Fibroblast of lung (primary cell): ENCODE results near the gene SCEL. TPM values are rescaled to one million over a fixed set of nuclear protein-coding genes. Genes with fewer than 3 reads are reported as not detected.

Source experiments
- DNase-seq, 2 donors: peaks; one replicate each; pipeline versions ENCODE4 v3.0.0 to v3.0.0-alpha.2; 2010; ENCODE audit warnings: low read depth in 2 of 2
- H2AFZ ChIP-seq: 2 replicates; pipeline ENCODE4 v1.5.1; 2012; ENCODE audit warnings: low read length, control low read depth, inconsistent platforms
- H3K27ac ChIP-seq: 2 replicates; pipeline ENCODE4 v1.5.1; 2011; ENCODE audit warnings: low read length, control low read depth; ENCODE audit not compliant: insufficient read depth
- H3K27me3 ChIP-seq: 2 replicates; pipeline ENCODE4 v1.5.1; 2011; ENCODE audit warnings: mild to moderate bottlenecking, low read length; ENCODE audit not compliant: control insufficient read depth, insufficient read depth
- H3K36me3 ChIP-seq: 2 replicates; pipeline ENCODE4 v1.5.1; 2011; ENCODE audit warnings: low read length; ENCODE audit not compliant: control insufficient read depth, insufficient read depth
- H3K4me1 ChIP-seq: 2 replicates; pipeline ENCODE4 v1.5.1; 2011; ENCODE audit warnings: low read length; ENCODE audit not compliant: control insufficient read depth, insufficient read depth; ENCODE audit errors: extremely low read depth
- H3K4me2 ChIP-seq: 2 replicates; pipeline ENCODE4 v1.5.1; 2011; ENCODE audit warnings: low read length, control low read depth; ENCODE audit not compliant: insufficient read depth; ENCODE audit errors: extremely low read depth
- H3K4me3 ChIP-seq, 4 experiments: fragments of 200-600 bp in 1 of 4; sonication (generic) in 1 of 4; replicated peaks in 1 of 4; 2 replicates each; pipeline ENCODE4 v1.5.1; 2011 to 2016; ENCODE audit warnings: low read length in 4 of 4, low read depth in 3 of 4, mild to moderate bottlenecking in 3 of 4, control low read depth in 2 of 4, inconsistent platforms in 1 of 4, mixed read lengths in 1 of 4; ENCODE audit not compliant: insufficient read depth in 1 of 4; ENCODE audit errors: control extremely low read depth in 1 of 4
- H3K79me2 ChIP-seq: 2 replicates; pipeline ENCODE4 v1.5.1; 2012; ENCODE audit warnings: mild to moderate bottlenecking, low read length, inconsistent platforms; ENCODE audit not compliant: control insufficient read depth, insufficient read depth
- H3K9ac ChIP-seq: 2 replicates; pipeline ENCODE4 v1.5.1; 2011; ENCODE audit warnings: mild to moderate bottlenecking, low read length, control low read depth; ENCODE audit not compliant: insufficient read depth
- H3K9me3 ChIP-seq: 2 replicates; pipeline ENCODE4 v1.5.1; 2012; ENCODE audit warnings: low read depth, low read length; ENCODE audit not compliant: control insufficient read depth, insufficient read depth
- H4K20me1 ChIP-seq: 2 replicates; pipeline ENCODE4 v1.5.1; 2011; ENCODE audit warnings: low read length; ENCODE audit not compliant: control insufficient read depth, insufficient read depth; ENCODE audit errors: extremely low read depth
- polyA plus RNA-seq, 2 donors: library from polyadenylated mRNA; depleted of rRNA in 1 of 2; stranded (reverse) in 1 of 2; unstranded in 1 of 2; fragments of >200 nt; gene quantifications; 2 replicates each; pipeline ENCODE4 v1.2.1, GENCODE V29; 2011 to 2012; ENCODE audit warnings: missing spikeins in 1 of 2
- total RNA-seq: library from RNA; depleted of rRNA; stranded (reverse); fragments of >200 nt; gene quantifications from 2 replicates; pipeline ENCODE4 v1.2.1, GENCODE V29; 2014
- TF ChIP-seq, protein P1 (sequence below), 2 donors: IDR thresholded peaks in 1 of 2; conservative IDR thresholded peaks in 1 of 2; 1 replicate in 1 of 2; 2 replicates in 1 of 2; pipeline ENCODE4 v1.5.1; 2011 to 2012; ENCODE audit warnings: low read length in 2 of 2, control low read depth in 1 of 2, inconsistent platforms in 1 of 2, low read depth in 1 of 2, mild to moderate bottlenecking in 1 of 2

SCEL gene
- total and polyA plus RNA-seq, 2 donors (not counting 1 experiment from before 2014, with no cell fraction given) = not detected

DNA sequence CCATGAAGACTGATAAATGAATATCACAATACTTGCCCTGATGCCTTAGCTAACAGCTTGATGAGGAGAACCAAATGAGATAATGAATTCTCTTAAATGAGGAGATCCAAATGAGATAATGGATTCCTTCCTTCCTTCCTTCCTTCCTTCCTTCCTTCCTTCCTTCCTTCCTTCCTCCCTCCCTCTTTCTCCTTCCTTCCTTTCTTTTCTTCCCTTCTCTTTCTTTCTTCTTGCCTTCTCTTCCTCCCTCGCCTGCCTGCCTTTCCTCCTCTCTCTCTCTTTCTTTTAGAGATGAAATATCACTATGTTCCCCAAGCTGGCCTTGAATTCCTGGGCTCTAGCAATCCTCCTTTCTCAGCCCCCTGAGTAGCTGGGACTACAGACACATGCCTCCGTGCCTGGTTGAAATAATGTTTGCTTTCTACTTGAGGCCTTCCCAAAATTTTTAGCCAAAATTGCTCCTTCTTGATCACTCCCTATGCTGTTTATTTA, 158.0 kb downstream of the SCEL start:
- no peaks in the 10 kb centered on the region for H4K20me1 ChIP-seq
- no peak overlapping the region for H3K9ac ChIP-seq
- no peaks in the 10 kb centered on the region for H3K9me3 ChIP-seq
- H3K27ac ChIP-seq = no peak overlapping the region
- no peak overlapping the region for H2AFZ ChIP-seq
- TF ChIP-seq, protein P1, sequence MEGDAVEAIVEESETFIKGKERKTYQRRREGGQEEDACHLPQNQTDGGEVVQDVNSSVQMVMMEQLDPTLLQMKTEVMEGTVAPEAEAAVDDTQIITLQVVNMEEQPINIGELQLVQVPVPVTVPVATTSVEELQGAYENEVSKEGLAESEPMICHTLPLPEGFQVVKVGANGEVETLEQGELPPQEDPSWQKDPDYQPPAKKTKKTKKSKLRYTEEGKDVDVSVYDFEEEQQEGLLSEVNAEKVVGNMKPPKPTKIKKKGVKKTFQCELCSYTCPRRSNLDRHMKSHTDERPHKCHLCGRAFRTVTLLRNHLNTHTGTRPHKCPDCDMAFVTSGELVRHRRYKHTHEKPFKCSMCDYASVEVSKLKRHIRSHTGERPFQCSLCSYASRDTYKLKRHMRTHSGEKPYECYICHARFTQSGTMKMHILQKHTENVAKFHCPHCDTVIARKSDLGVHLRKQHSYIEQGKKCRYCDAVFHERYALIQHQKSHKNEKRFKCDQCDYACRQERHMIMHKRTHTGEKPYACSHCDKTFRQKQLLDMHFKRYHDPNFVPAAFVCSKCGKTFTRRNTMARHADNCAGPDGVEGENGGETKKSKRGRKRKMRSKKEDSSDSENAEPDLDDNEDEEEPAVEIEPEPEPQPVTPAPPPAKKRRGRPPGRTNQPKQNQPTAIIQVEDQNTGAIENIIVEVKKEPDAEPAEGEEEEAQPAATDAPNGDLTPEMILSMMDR (conservative IDR thresholded peaks at IDR 0.05 in 1 of 2, IDR thresholded peaks at IDR 0.05 in 1 of 2; ENCODE audit: low read depth in 1 of 2, low read length in 2 of 2) = no peak
- peaks cover 6% of the 10 kb centered on the region for H3K27me3 ChIP-seq
- H3K36me3 ChIP-seq = no peaks in the 10 kb centered on the region
- DNase-seq = no peak
- H3K4me3 ChIP-seq = no peak overlapping the region
- H3K4me2 ChIP-seq = no peak overlapping the region
- no peaks in the 10 kb centered on the region for H3K79me2 ChIP-seq
- no peaks in the 10 kb centered on the region for H3K4me1 ChIP-seq

Other genes starting within 250 kb of the SCEL start
- gene MYCBP2, start 208.6 kb upstream of the SCEL start, total RNA-seq = 62.1 and 95.9 TPM in 2 replicates
- gene MYCBP2, start 208.6 kb upstream of the SCEL start, polyA plus RNA-seq = 32.5 and 38.8 TPM in 2 replicates
- gene SLAIN1, start 162.0 kb downstream of the SCEL start, total RNA-seq = 1.3 and 2.6 TPM in 2 replicates
- gene SLAIN1, start 162.0 kb downstream of the SCEL start, polyA plus RNA-seq = 0.54 and 0.56 TPM in 2 replicates